Natural killer cell (primary cell): ENCODE measurements around the gene SPAG4. TPM values are rescaled to one million over a fixed set of nuclear protein-coding genes. Genes with fewer than 3 reads are reported as not detected.

ENCODE experiments used
- ATAC-seq, 3 donors: fragments of 150-1000 bp in 2 of 3; fragments of 200-7000 bp in 1 of 3; cut with Tn5 transposase; 1 replicate in 1 of 3; 2 replicates in 2 of 3; pipeline ENCODE4 v1.10.0; 2021; ENCODE audit warnings: mild to moderate bottlenecking in 2 of 3, moderate library complexity in 2 of 3
- DNase-seq, 2 donors: peaks; one replicate each; pipeline versions ENCODE4 v3.0.0 to v3.0.0-alpha.2; 2013 to 2021; ENCODE audit warnings: mixed read lengths in 1 of 2
- H3K27ac ChIP-seq: one replicate; pipeline ENCODE4 v1.5.1; 2013; ENCODE audit warnings: mild to moderate bottlenecking, low read length
- H3K27me3 ChIP-seq: one replicate; pipeline ENCODE4 v1.6.1; 2013; ENCODE audit warnings: low read length; ENCODE audit not compliant: control insufficient read depth, insufficient read depth
- H3K36me3 ChIP-seq: one replicate; pipeline ENCODE4 v1.6.1; 2013; ENCODE audit warnings: low read length; ENCODE audit not compliant: control insufficient read depth, insufficient read depth
- H3K4me1 ChIP-seq: one replicate; pipeline ENCODE4 v1.6.1; 2013; ENCODE audit warnings: low read length; ENCODE audit not compliant: control insufficient read depth, insufficient read depth
- H3K4me3 ChIP-seq: one replicate; pipeline ENCODE4 v1.5.1; 2013; ENCODE audit warnings: low read length
- H3K9me3 ChIP-seq: one replicate; pipeline ENCODE4 v1.6.1; 2013; ENCODE audit warnings: low read length; ENCODE audit not compliant: control insufficient read depth, insufficient read depth
- H3K27ac Mint-ChIP-seq, 2 donors: one replicate each; pipeline ENCODE4 v1.8.0; 2022; ENCODE audit warnings: mild to moderate bottlenecking in 2 of 2, mixed read lengths in 2 of 2, moderate library complexity in 1 of 2
- H3K27me3 Mint-ChIP-seq, 2 donors: one replicate each; pipeline ENCODE4 v1.8.0; 2022; ENCODE audit warnings: low read depth in 2 of 2, mixed read lengths in 2 of 2
- H3K36me3 Mint-ChIP-seq: one replicate; pipeline ENCODE4 v1.8.0; 2022; ENCODE audit warnings: mixed read lengths
- H3K4me1 Mint-ChIP-seq, 2 donors: one replicate each; pipeline ENCODE4 v1.8.0; 2022; ENCODE audit warnings: mixed read lengths in 2 of 2
- H3K4me3 Mint-ChIP-seq: one replicate; pipeline ENCODE4 v1.8.0; 2022; ENCODE audit warnings: mild to moderate bottlenecking, moderate library complexity, mixed read lengths
- H3K9me3 Mint-ChIP-seq, 2 donors: one replicate each; pipeline ENCODE4 v1.8.0; 2022; ENCODE audit warnings: mixed read lengths in 2 of 2
- WGBS: methylation state at CpG from one replicate; pipeline ENCODE4 v1.1.7; 2013; ENCODE audit warnings: missing lambda C conversion rate; ENCODE audit not compliant: insufficient coverage; 5-methylcytosine and 5-hydroxymethylcytosine counted together
- intact Hi-C: fragments of 100-400 bp; cut with micrococcal nuclease; formaldehyde crosslinking; loops from one replicate; pipeline ENCODE4 v1.14.2; 2022
- total RNA-seq, 4 donors: library from RNA; stranded (reverse); fragments of 120-200 nt in 1 of 4; gene quantifications; one replicate each; pipeline versions ENCODE4 v1.2.3 to v1.2.4, GENCODE V29; 2013 to 2022
- TF ChIP-seq, protein P1 (sequence below): fragments of 200-600 bp; IDR thresholded peaks from one replicate; pipeline ENCODE4 v1.8.0; 2022; ENCODE audit warnings: antibody characterized with exemption

Gene SPAG4
- 10 to 100 TPM; 11.2 to 16.2 (median 11.9) TPM for total RNA-seq
- 2.8 TPM for total RNA-seq (2013)

DNA sequence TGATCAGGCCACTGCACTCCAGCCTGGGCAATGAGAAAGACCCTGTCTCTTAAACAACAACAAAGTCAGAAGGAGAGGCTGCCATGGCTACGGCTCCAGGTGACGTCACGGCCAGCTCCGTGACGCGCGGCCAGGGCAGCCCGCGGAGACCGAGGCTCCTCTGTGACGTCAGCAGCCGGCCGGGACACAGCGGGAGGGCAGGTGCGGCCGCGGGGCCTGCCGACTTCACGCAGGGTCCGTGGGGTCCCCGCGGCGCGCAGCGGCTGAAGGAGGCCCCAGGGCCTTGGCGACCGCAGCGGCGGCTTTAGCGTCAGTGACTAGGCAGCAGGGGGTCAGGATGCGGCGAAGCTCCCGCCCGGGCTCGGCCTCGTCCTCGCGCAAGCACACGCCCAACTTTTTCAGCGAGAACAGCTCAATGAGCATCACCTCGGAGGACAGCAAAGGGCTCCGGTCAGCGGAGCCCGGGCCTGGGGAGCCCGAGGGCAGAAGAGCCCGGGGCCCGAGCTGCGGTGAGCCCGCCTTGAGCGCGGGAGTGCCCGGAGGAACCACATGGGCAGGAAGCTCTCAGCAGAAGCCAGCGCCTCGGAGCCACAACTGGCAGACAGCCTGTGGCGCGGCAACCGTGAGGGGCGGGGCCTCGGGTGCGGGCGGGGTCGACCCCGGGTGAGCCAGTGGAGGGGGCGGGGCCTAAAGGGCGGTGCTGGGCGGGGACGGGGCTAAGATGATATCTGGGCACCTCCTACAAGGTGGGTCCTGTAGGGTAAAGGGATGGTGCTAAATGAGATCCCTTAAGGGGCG, at the start of gene SPAG4:
Gene SPAG4, plus strand, starts transcription at position 163 of the 798 bp plus-strand sequence. Its CDS starts 175 bp downstream, at position 338.
- peak; percentile 99 to 100 for DNase-seq
- H3K9me3 ChIP-seq = no peaks in the 10 kb centered on the region
- ATAC-seq = peak; percentile 81 to 95 (median 81)
- H3K27me3 ChIP-seq = peaks cover 10% of the 10 kb centered on the region
- peaks cover 0 to 3% of the 10 kb centered on the region in 2 donors for H3K27me3 Mint-ChIP-seq
- TF ChIP-seq, protein P1, sequence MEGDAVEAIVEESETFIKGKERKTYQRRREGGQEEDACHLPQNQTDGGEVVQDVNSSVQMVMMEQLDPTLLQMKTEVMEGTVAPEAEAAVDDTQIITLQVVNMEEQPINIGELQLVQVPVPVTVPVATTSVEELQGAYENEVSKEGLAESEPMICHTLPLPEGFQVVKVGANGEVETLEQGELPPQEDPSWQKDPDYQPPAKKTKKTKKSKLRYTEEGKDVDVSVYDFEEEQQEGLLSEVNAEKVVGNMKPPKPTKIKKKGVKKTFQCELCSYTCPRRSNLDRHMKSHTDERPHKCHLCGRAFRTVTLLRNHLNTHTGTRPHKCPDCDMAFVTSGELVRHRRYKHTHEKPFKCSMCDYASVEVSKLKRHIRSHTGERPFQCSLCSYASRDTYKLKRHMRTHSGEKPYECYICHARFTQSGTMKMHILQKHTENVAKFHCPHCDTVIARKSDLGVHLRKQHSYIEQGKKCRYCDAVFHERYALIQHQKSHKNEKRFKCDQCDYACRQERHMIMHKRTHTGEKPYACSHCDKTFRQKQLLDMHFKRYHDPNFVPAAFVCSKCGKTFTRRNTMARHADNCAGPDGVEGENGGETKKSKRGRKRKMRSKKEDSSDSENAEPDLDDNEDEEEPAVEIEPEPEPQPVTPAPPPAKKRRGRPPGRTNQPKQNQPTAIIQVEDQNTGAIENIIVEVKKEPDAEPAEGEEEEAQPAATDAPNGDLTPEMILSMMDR = no peak
- H3K27ac ChIP-seq = peak within 1 kb of the TSS; percentile 100
- no peaks in the 10 kb centered on the region for H3K36me3 Mint-ChIP-seq
- H3K4me1 ChIP-seq = peaks cover 40% of the 10 kb centered on the region
- H3K9me3 Mint-ChIP-seq = no peaks in the 10 kb centered on the region
- WGBS = under 1% methylated on average over 68 of the region's 68 CpGs
- peak within 1 kb of the TSS; percentile 99 for H3K27ac Mint-ChIP-seq
- peak within 1 kb of the TSS; percentile 76 for H3K4me3 ChIP-seq
- H3K4me1 Mint-ChIP-seq = peaks cover 27 to 45% of the 10 kb centered on the region in 2 donors
- intact Hi-C loops = loop anchor here (1.0 to 10.0 kb wide), 7 partner anchors 48 to 361 kb away; partner anchors contain the start of genes CPNE1, ERGIC3, RBM12 and RBM39
- no peaks in the 10 kb centered on the region for H3K36me3 ChIP-seq
- peak within 1 kb of the TSS; percentile 95 for H3K4me3 Mint-ChIP-seq

- Mint-ChIP-seq H3K4me1 (no peaks in the 10 kb centered on the region), H3K27me3 (peaks cover 8% of the 10 kb centered on the region in 2 donors), H3K4me3 (no peak overlapping the region), H3K36me3 (peaks cover 8% of the 10 kb centered on the region), H3K27ac (no peak overlapping the region), H3K9me3 (peaks cover 2 to 3% of the 10 kb centered on the region in 2 donors)
- no peaks in the 10 kb centered on the region for H3K9me3 ChIP-seq
- DNase-seq (peak in 1 of 2 donors; percentile 31), ATAC-seq (no peak)
- no peaks in the 10 kb centered on the region for H3K36me3 ChIP-seq
- TF ChIP-seq, protein P1 = no peak
- 12% methylated on average over 2 of the region's 2 CpGs for WGBS
- H3K27me3 ChIP-seq = no peaks in the 10 kb centered on the region
- no peaks in the 10 kb centered on the region for H3K4me1 ChIP-seq
- intact Hi-C loops = no loop called here
- no peak overlapping the region for H3K4me3 ChIP-seq
- no peak overlapping the region for H3K27ac ChIP-seq
Observed at GRCh38 chr20:35568645-35569044, 47.0 kb upstream of the SPAG4 start.

DNA sequence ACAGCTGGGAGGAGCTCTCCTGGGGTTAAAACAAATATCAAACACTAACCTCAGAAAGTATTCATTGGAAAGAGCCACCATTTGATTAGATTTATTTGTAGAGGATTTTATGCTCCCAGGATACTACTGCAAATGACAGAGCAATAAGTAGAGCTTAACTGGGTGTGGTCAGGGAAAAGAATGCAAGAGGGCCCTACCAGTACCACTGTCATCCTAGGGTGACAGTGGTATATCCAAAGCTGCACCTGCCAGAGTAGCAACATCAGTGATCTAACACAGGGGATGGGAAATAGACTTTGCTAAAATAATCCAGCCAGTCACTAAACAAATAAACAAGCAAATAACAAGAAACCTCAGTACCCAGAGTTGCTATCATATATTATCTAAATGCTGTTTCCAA, 44.1 kb upstream of the SPAG4 start:
- intact Hi-C loops = no loop called here
- H3K36me3 Mint-ChIP-seq = peaks cover 8% of the 10 kb centered on the region
- no peak overlapping the region for H3K4me3 ChIP-seq
- H3K27me3 Mint-ChIP-seq = peaks cover 13 to 21% of the 10 kb centered on the region in 2 donors
- TF ChIP-seq, protein P1 = no peak
- no peak overlapping the region for H3K27ac Mint-ChIP-seq
- H3K9me3 ChIP-seq = no peaks in the 10 kb centered on the region
- no peak for ATAC-seq
- no peaks in the 10 kb centered on the region for H3K4me1 Mint-ChIP-seq
- H3K4me1 ChIP-seq = no peaks in the 10 kb centered on the region
- no peaks in the 10 kb centered on the region for H3K36me3 ChIP-seq
- no peak overlapping the region for H3K27ac ChIP-seq
- DNase-seq = no peak
- no peaks in the 10 kb centered on the region for H3K27me3 ChIP-seq
- H3K9me3 Mint-ChIP-seq = peaks cover 2 to 3% of the 10 kb centered on the region in 2 donors
- H3K4me3 Mint-ChIP-seq = no peak overlapping the region
